A549 (cell line): ENCODE measurements around the gene SLC27A6. TPM values are rescaled to one million over a fixed set of nuclear protein-coding genes. Genes with fewer than 3 reads are reported as not detected.

Source experiments
- ATAC-seq, 2 experiments: fragments of 200-7000 bp in 1 of 2; fragments of >200 bp in 1 of 2; cut with Nextera tagmentation in 1 of 2; cut with Tn5 transposase in 1 of 2; 3 replicates each; pipeline versions ENCODE4 v1.8.0 to v1.9.1; 2018 to 2020; ENCODE audit warnings: mild to moderate bottlenecking in 1 of 2, moderate library complexity in 1 of 2
- CTCF ChIA-PET: fragments of 300-600 bp; sonication (Branson Sonifier 250); formaldehyde crosslinking; extraction: SDS; loops from one replicate; lab custom pipeline; 2021; ENCODE audit warnings: antibody characterized with exemption, inconsistent platforms; lab: Yijun Ruan, JAX
- POLR2A ChIA-PET: fragments of 350-600 bp; formaldehyde crosslinking; extraction: SDS; loops from one replicate; lab custom pipeline; 2021; ENCODE audit warnings: antibody characterized with exemption, inconsistent platforms; lab: Yijun Ruan, JAX
- DNase-seq, 2 experiments: peaks; one replicate each; pipeline versions ENCODE4 v3.0.0 to v3.0.0-alpha.2; 2011 to 2016; ENCODE audit warnings: low read depth in 1 of 2, low spot score in 1 of 2
- FAIRE-seq: peaks from 2 replicates; lab custom pipeline; 2011; peaks lifted over from hg19 to GRCh38; lab: Jason Lieb, UNC
- H3K27ac ChIP-seq, 2 experiments: fragments of >200 bp; sonication (Bioruptor Twin); formaldehyde crosslinking; 3 replicates each; pipeline ENCODE4 v1.5.1; 2016 to 2017
- H3K4me1 ChIP-seq: fragments of >200 bp; sonication (Bioruptor Twin); formaldehyde crosslinking; 3 replicates; pipeline ENCODE4 v1.6.1; 2016
- H3K4me2 ChIP-seq: fragments of >200 bp; sonication (Bioruptor Twin); formaldehyde crosslinking; 3 replicates; pipeline ENCODE4 v1.6.1; 2016
- H3K4me3 ChIP-seq: fragments of >200 bp; sonication (Bioruptor Twin); formaldehyde crosslinking; 3 replicates; pipeline ENCODE4 v1.5.1; 2016
- H3K9me3 ChIP-seq: fragments of >200 bp; sonication (Bioruptor Twin); formaldehyde crosslinking; 3 replicates; pipeline ENCODE4 v1.6.1; 2016
- CHD4 ChIP-seq: fragments of 200-600 bp; sonication (generic); IDR thresholded peaks from 2 replicates; pipeline ENCODE4 v1.6.1; 2016; ENCODE audit warnings: antibody characterized with exemption, mild to moderate bottlenecking, borderline replicate concordance
- FOSL2 ChIP-seq, 2 experiments: fragments of 450-650 bp in 1 of 2; fragments of >200 bp in 1 of 2; sonication (Bioruptor Twin) in 1 of 2; formaldehyde crosslinking; IDR thresholded peaks; 2 replicates each; pipeline versions ENCODE4 v1.5.0 to v1.6.1; 2016 to 2020; ENCODE audit warnings: mild to moderate bottlenecking in 1 of 2, moderate library complexity in 1 of 2
- FOXS1 ChIP-seq: fragments of 250-450 bp; sonication (Bioruptor Pico); IDR thresholded peaks from 2 replicates; pipeline ENCODE4 v1.5.0; 2020; ENCODE audit warnings: mild to moderate bottlenecking, moderate library complexity
- GATA3 ChIP-seq: IDR thresholded peaks from 2 replicates; pipeline ENCODE4 v1.6.1; 2012; ENCODE audit warnings: borderline replicate concordance
- HOXB5 ChIP-seq: fragments of 250-450 bp; sonication (Bioruptor Pico); IDR thresholded peaks from 2 replicates; pipeline ENCODE4 v1.5.0; 2020; ENCODE audit warnings: mild to moderate bottlenecking, moderate library complexity
- JUN ChIP-seq, 2 experiments: fragments of >200 bp; sonication (Bioruptor Twin); formaldehyde crosslinking; IDR thresholded peaks; 2 replicates in 1 of 2; 3 replicates in 1 of 2; pipeline ENCODE4 v1.6.1; 2016 to 2017
- JUNB ChIP-seq: fragments of >200 bp; sonication (Bioruptor Twin); formaldehyde crosslinking; IDR thresholded peaks from 2 replicates; pipeline ENCODE4 v1.6.1; 2016
- KDM1A ChIP-seq: fragments of 200-600 bp; sonication (generic); IDR thresholded peaks from 2 replicates; pipeline ENCODE4 v1.6.1; 2016; ENCODE audit warnings: low read depth, mild to moderate bottlenecking
- KDM5A ChIP-seq: fragments of 200-600 bp; sonication (generic); IDR thresholded peaks from 2 replicates; pipeline ENCODE4 v1.6.1; 2016; ENCODE audit warnings: antibody characterized with exemption, mild to moderate bottlenecking
- MYC ChIP-seq: IDR thresholded peaks from 2 replicates; pipeline ENCODE4 v1.6.1; 2012; ENCODE audit warnings: mild to moderate bottlenecking, inconsistent platforms, low read length, improper control_type of control experiment, borderline replicate concordance
- NFE2L2 ChIP-seq: fragments of 150-350 bp; conservative IDR thresholded peaks from 2 replicates; pipeline ENCODE4 v1.6.1; 2014; ENCODE audit warnings: low read length
- NR3C1 ChIP-seq: fragments of >200 bp; sonication (Bioruptor Twin); formaldehyde crosslinking; IDR thresholded peaks from 3 replicates; pipeline ENCODE4 v1.6.1; 2017
- POLR2AphosphoS2 ChIP-seq: conservative IDR thresholded peaks from 2 replicates; pipeline ENCODE4 v1.6.1; 2012; ENCODE audit warnings: low read length, improper control_type of control experiment, inconsistent platforms
- RCOR1 ChIP-seq: fragments of 150-350 bp; IDR thresholded peaks from 2 replicates; pipeline ENCODE4 v1.6.1; 2014; ENCODE audit warnings: antibody characterized with exemption, low read length, low read depth
- REST ChIP-seq: fragments of 200-600 bp; sonication (generic); IDR thresholded peaks from 2 replicates; pipeline ENCODE4 v1.6.1; 2016; ENCODE audit warnings: antibody characterized with exemption, mild to moderate bottlenecking, moderate library complexity
- RNF2 ChIP-seq: fragments of 200-600 bp; sonication (generic); IDR thresholded peaks from 2 replicates; pipeline ENCODE4 v1.6.1; 2016; ENCODE audit warnings: low read depth, mild to moderate bottlenecking, antibody characterized with exemption, moderate library complexity, borderline replicate concordance
- TFCP2L1 ChIP-seq: fragments of 250-450 bp; sonication (Bioruptor Pico); IDR thresholded peaks from 2 replicates; pipeline ENCODE4 v1.5.0; 2021; ENCODE audit warnings: mild to moderate bottlenecking
- TP53 ChIP-seq: fragments of 250-450 bp; sonication (Bioruptor Pico); IDR thresholded peaks from 2 replicates; pipeline ENCODE4 v1.5.0; 2021; ENCODE audit warnings: mild to moderate bottlenecking, moderate library complexity
- WGBS: methylation state at CpG from one replicate; pipeline ENCODE4 v1.1.6; 2017; ENCODE audit errors: missing lambda C conversion rate; 5-methylcytosine and 5-hydroxymethylcytosine counted together
- polyA plus RNA-seq, 4 experiments: library from polyadenylated mRNA; depleted of rRNA in 3 of 4; stranded (reverse); fragments of >200 nt; fragmentation: RNase III in 1 of 4; extraction: RNeasy Plus Mini Kit Qiagen cat#74134 plus additional on column Dnase treatment in 1 of 4; gene quantifications; 2 replicates in 3 of 4; 3 replicates in 1 of 4; pipeline ENCODE4 v1.2.3, GENCODE V29; 2011 to 2017
- TF ChIP-seq, protein P1 (sequence below): fragments of 150-350 bp; IDR thresholded peaks from 2 replicates; pipeline ENCODE4 v1.6.1; 2014; ENCODE audit warnings: low read depth, mild to moderate bottlenecking, low read length
- TF ChIP-seq, protein P2 (sequence below): fragments of >200 bp; sonication (Bioruptor Twin); formaldehyde crosslinking; IDR thresholded peaks from 3 replicates; pipeline ENCODE4 v1.5.1; 2016
- TF ChIP-seq, protein P3 (sequence below): fragments of >200 bp; sonication (Bioruptor Twin); formaldehyde crosslinking; IDR thresholded peaks from 2 replicates; pipeline ENCODE4 v1.6.1; 2016

SLC27A6 gene
- polyA plus RNA-seq, 2 of the 4 experiments (the other 2 are of a cell fraction): 0.05 TPM; not detected in 1

- Histone ChIP-seq H3K4me2 (no peak overlapping the region), H3K4me1 (no peaks in the 10 kb centered on the region), H3K4me3 (no peak overlapping the region), H3K9me3 (no peaks in the 10 kb centered on the region), H3K27ac (no peak overlapping the region)
- 16% methylated on average over 5 of the region's 5 CpGs for WGBS
- ATAC-seq: no peak
- CTCF ChIA-PET: no interaction called here
- no peak for FAIRE-seq
- DNase-seq: no peak
- POLR2A ChIA-PET: no interaction called here
- no peak for TF ChIP-seq KDM1A
- TF ChIP-seq CHD4: no peak
- TF ChIP-seq HOXB5 (CRISPR knock-in tag): no peak
- TF ChIP-seq JUNB: no peak
- no peak for TF ChIP-seq REST
- TF ChIP-seq NR3C1: no peak
- TF ChIP-seq GATA3: no peak
- TF ChIP-seq, protein P1, sequence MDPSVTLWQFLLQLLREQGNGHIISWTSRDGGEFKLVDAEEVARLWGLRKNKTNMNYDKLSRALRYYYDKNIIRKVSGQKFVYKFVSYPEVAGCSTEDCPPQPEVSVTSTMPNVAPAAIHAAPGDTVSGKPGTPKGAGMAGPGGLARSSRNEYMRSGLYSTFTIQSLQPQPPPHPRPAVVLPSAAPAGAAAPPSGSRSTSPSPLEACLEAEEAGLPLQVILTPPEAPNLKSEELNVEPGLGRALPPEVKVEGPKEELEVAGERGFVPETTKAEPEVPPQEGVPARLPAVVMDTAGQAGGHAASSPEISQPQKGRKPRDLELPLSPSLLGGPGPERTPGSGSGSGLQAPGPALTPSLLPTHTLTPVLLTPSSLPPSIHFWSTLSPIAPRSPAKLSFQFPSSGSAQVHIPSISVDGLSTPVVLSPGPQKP: no peak
- TF ChIP-seq, protein P2, sequence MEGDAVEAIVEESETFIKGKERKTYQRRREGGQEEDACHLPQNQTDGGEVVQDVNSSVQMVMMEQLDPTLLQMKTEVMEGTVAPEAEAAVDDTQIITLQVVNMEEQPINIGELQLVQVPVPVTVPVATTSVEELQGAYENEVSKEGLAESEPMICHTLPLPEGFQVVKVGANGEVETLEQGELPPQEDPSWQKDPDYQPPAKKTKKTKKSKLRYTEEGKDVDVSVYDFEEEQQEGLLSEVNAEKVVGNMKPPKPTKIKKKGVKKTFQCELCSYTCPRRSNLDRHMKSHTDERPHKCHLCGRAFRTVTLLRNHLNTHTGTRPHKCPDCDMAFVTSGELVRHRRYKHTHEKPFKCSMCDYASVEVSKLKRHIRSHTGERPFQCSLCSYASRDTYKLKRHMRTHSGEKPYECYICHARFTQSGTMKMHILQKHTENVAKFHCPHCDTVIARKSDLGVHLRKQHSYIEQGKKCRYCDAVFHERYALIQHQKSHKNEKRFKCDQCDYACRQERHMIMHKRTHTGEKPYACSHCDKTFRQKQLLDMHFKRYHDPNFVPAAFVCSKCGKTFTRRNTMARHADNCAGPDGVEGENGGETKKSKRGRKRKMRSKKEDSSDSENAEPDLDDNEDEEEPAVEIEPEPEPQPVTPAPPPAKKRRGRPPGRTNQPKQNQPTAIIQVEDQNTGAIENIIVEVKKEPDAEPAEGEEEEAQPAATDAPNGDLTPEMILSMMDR: no peak
- no peak for TF ChIP-seq TP53 (CRISPR knock-in tag)
- TF ChIP-seq POLR2AphosphoS2: no peak
- TF ChIP-seq, all 56 proteins: peak for 0
Observed at GRCh38 chr5:129001841-129002526, 36.7 kb downstream of the SLC27A6 start.

DNA sequence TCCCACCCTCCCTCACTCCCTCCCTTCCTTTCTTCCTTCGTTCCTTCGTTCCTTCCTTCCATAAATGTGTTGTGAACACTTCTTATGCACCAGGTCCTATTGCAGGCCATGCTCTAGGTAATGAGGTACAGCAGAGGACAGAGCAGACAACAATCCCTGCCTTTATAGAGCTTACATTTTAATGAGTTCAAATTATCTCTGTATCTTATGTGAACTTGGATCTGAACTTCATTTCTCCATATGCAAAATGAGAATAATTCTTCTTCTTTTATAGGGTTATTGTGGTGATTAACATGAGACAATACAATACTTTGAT lies 37.2 kb downstream of the SLC27A6 start:
- no peak for ATAC-seq
- TF ChIP-seq NFE2L2 (no peak), TFCP2L1 (CRISPR knock-in tag) (no peak), KDM5A (no peak), RNF2 (no peak), HOXB5 (CRISPR knock-in tag) (no peak), MYC (no peak), JUN (IDR thresholded peaks at IDR 0.05) (no peak), FOSL2 (IDR thresholded peaks at IDR 0.05) (no peak), FOSL2 (CRISPR knock-in tag; IDR thresholded peaks at IDR 0.05) (no peak), RCOR1 (no peak), FOXS1 (CRISPR knock-in tag) (no peak)
- TF ChIP-seq, protein P3, sequence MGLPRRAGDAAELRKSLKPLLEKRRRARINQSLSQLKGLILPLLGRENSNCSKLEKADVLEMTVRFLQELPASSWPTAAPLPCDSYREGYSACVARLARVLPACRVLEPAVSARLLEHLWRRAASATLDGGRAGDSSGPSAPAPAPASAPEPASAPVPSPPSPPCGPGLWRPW: no peak
- CTCF ChIA-PET: no interaction called here
- Histone ChIP-seq H3K4me2 (no peak overlapping the region), H3K27ac (no peak overlapping the region), H3K4me1 (no peaks in the 10 kb centered on the region), H3K4me3 (no peak overlapping the region), H3K9me3 (no peaks in the 10 kb centered on the region)
- WGBS: 0% methylated on average over 1 of the region's 2 CpGs
- POLR2A ChIA-PET: no interaction called here
- DNase-seq: no peak
- no peak for FAIRE-seq
